CD4-positive, alpha-beta T cell treated with Interleukin-6 at 100 ng/mL for 8 hours (primary cell): ENCODE measurements around the gene FMO4.
"Not testable (repeated sequence)": the region's sequence is repeated elsewhere in the genome, so short reads cannot be mapped to it uniquely, and the experiment has no call there.

Experiments
- DNase-seq: peaks from one replicate; pipeline ENCODE4 v3.0.0-alpha.2; 2020; ENCODE audit warnings: mixed read lengths, low spot score

The FMO4 gene

GRCh38 chr1:171335964-171336363, 22.0 kb downstream of the FMO4 start:
- DNase-seq = no peak

GRCh38 chr1:171339345-171339744, 25.4 kb downstream of the FMO4 start:
- DNase-seq = not testable (repeated sequence)

- DNase-seq = no peak
Observed at GRCh38 chr1:171343727-171344472, 29.9 kb downstream of the FMO4 start.

- no peak for DNase-seq
Observed at GRCh38 chr1:171344473-171344820, 30.5 kb downstream of the FMO4 start.

GRCh38 chr1:171345536-171345935, 31.6 kb downstream of the FMO4 start:
- no peak for DNase-seq

GRCh38 chr1:171346881-171347280, 32.9 kb downstream of the FMO4 start:
- DNase-seq = no peak

GRCh38 chr1:171350594-171350993, 36.6 kb downstream of the FMO4 start:
- DNase-seq = no peak

- no peak for DNase-seq
Observed at GRCh38 chr1:171351961-171352360, 38.0 kb downstream of the FMO4 start.

GRCh38 chr1:171352554-171352953, 38.6 kb downstream of the FMO4 start:
- DNase-seq = no peak

GRCh38 chr1:171355727-171356126, 41.7 kb downstream of the FMO4 start:
- no peak for DNase-seq

- DNase-seq = no peak
Observed at GRCh38 chr1:171357179-171357578, 43.2 kb downstream of the FMO4 start.

GRCh38 chr1:171359355-171359648, 45.3 kb downstream of the FMO4 start:
- DNase-seq = not testable (repeated sequence)

GRCh38 chr1:171359731-171360527, 45.9 kb downstream of the FMO4 start:
- not testable (repeated sequence) for DNase-seq

GRCh38 chr1:171366085-171366484, 52.1 kb downstream of the FMO4 start:
- no peak for DNase-seq

GRCh38 chr1:171366816-171367215, 52.8 kb downstream of the FMO4 start:
- DNase-seq = no peak

GRCh38 chr1:171367436-171367835, 53.5 kb downstream of the FMO4 start:
- DNase-seq = no peak

- no peak for DNase-seq
Observed at GRCh38 chr1:171372418-171373084, 58.6 kb downstream of the FMO4 start.

- DNase-seq = not testable (repeated sequence)
Observed at GRCh38 chr1:171373357-171374122, 59.6 kb downstream of the FMO4 start.

- no peak for DNase-seq
Observed at GRCh38 chr1:171379846-171380245, 65.9 kb downstream of the FMO4 start.

GRCh38 chr1:171381866-171382210, 67.9 kb downstream of the FMO4 start:
- DNase-seq = no peak

GRCh38 chr1:171384496-171384895, 70.5 kb downstream of the FMO4 start:
- DNase-seq = no peak

GRCh38 chr1:171389171-171389570, 75.2 kb downstream of the FMO4 start:
- DNase-seq = no peak
